ENCODE measurements around the gene DNAH9. TPM values are rescaled to one million over a fixed set of nuclear protein-coding genes. Genes with fewer than 3 reads are reported as not detected.

The DNAH9 gene
- total RNA-seq, 1 donor from 2014 or later = 0.41 TPM

GRCh38 chr17:11901931-11902330, 303.7 kb downstream of the DNAH9 start:
- DNase-seq = no peak
- Histone ChIP-seq H3K9me3 (no peaks in the 10 kb centered on the region), H3K27me3 (no peaks in the 10 kb centered on the region), H3K27ac (no peak overlapping the region), H3K4me1 (no peaks in the 10 kb centered on the region), H3K4me3 (no peak overlapping the region), H3K36me3 (no peaks in the 10 kb centered on the region)
- no peak for ATAC-seq
- TF ChIP-seq CTCF (IDR thresholded peaks at IDR 0.05) = no peak
- intact Hi-C loops (cut with DNase I) = no loop called here

- DNase-seq (no peak), ATAC-seq (no peak)
- H3K36me3 ChIP-seq = no peaks in the 10 kb centered on the region
- intact Hi-C loops (cut with DNase I) = no loop called here
- H3K4me3 ChIP-seq = no peak overlapping the region
- no peaks in the 10 kb centered on the region for H3K4me1 ChIP-seq
- TF ChIP-seq CTCF (IDR thresholded peaks at IDR 0.05) = no peak
- H3K9me3 ChIP-seq = peaks cover 10% of the 10 kb centered on the region
- no peaks in the 10 kb centered on the region for H3K27me3 ChIP-seq
- H3K27ac ChIP-seq = no peak overlapping the region
Measured at GRCh38 chr17:11908711-11909146, 310.5 kb downstream of the DNAH9 start.

GRCh38 chr17:11909348-11909747, 311.1 kb downstream of the DNAH9 start:
- Histone ChIP-seq H3K36me3 (no peaks in the 10 kb centered on the region), H3K9me3 (peaks cover 10% of the 10 kb centered on the region), H3K27ac (no peak overlapping the region), H3K4me3 (no peak overlapping the region), H3K4me1 (no peaks in the 10 kb centered on the region), H3K27me3 (no peaks in the 10 kb centered on the region)
- TF ChIP-seq CTCF (IDR thresholded peaks at IDR 0.05) = no peak
- intact Hi-C loops (cut with DNase I) = no loop called here
- DNase-seq = no peak
- ATAC-seq = no peak

GRCh38 chr17:11916091-11916490, 317.8 kb downstream of the DNAH9 start:
- Histone ChIP-seq H3K27me3 (peaks cover 5% of the 10 kb centered on the region), H3K36me3 (no peaks in the 10 kb centered on the region)

GRCh38 chr17:11917415-11917814, 319.1 kb downstream of the DNAH9 start:
- Histone ChIP-seq H3K36me3 (no peaks in the 10 kb centered on the region), H3K9me3 (peaks cover 5% of the 10 kb centered on the region), H3K4me1 (no peaks in the 10 kb centered on the region), H3K27me3 (peaks cover 5% of the 10 kb centered on the region), H3K4me3 (no peak overlapping the region), H3K27ac (no peak overlapping the region)
- intact Hi-C loops (cut with DNase I) = no loop called here
- no peak for ATAC-seq
- no peak for DNase-seq
- TF ChIP-seq CTCF (IDR thresholded peaks at IDR 0.05) = no peak

More at GRCh38 chr17:11916091-11916490, 317.8 kb downstream of the DNAH9 start:
- H3K4me1 ChIP-seq = no peaks in the 10 kb centered on the region
- intact Hi-C loops (cut with DNase I) = no loop called here
- H3K27ac ChIP-seq = no peak overlapping the region
- H3K9me3 ChIP-seq = peaks cover 10% of the 10 kb centered on the region
- DNase-seq (no peak), ATAC-seq (no peak)
- no peak overlapping the region for H3K4me3 ChIP-seq
- no peak for TF ChIP-seq CTCF (IDR thresholded peaks at IDR 0.05)

- Histone ChIP-seq H3K27ac (no peak overlapping the region), H3K4me3 (no peak overlapping the region), H3K4me1 (no peaks in the 10 kb centered on the region), H3K9me3 (no peaks in the 10 kb centered on the region), H3K36me3 (no peaks in the 10 kb centered on the region), H3K27me3 (peaks cover 5% of the 10 kb centered on the region)
- ATAC-seq (no peak), DNase-seq (no peak)
- intact Hi-C loops (cut with DNase I) = no loop called here
- TF ChIP-seq CTCF (IDR thresholded peaks at IDR 0.05) = no peak
Measured at GRCh38 chr17:11921296-11921695, 323.0 kb downstream of the DNAH9 start.
